Measurements from ENCODE around the gene GALNT14. TPM values are rescaled to one million over a fixed set of nuclear protein-coding genes. Genes with fewer than 3 reads are reported as not detected.

The GALNT14 gene
- total RNA-seq, 1 donor from 2014 or later, result 54.6 TPM

GRCh38 chr2:31027549-31027948 lies 110.7 kb downstream of the GALNT14 start:
- no peaks in the 10 kb centered on the region for H3K36me3 ChIP-seq (ENCODE audit: control insufficient read depth, insufficient read depth, low read length)
- H3K27me3 ChIP-seq (ENCODE audit: control insufficient read depth, insufficient read depth, low read length), result no peaks in the 10 kb centered on the region
- H3K4me3 ChIP-seq (ENCODE audit: low read depth, low read length), result no peak overlapping the region
- no peak for DNase-seq (ENCODE audit: low read depth)
- no peak for TF ChIP-seq CTCF (IDR thresholded peaks at IDR 0.05; ENCODE audit: insufficient read depth, low read length, poor library complexity, severe bottlenecking)

- TF ChIP-seq CTCF (IDR thresholded peaks at IDR 0.05; ENCODE audit: insufficient read depth, low read length, poor library complexity, severe bottlenecking), result no peak
- H3K4me3 ChIP-seq (ENCODE audit: low read depth, low read length), result no peak overlapping the region
- no peaks in the 10 kb centered on the region for H3K27me3 ChIP-seq (ENCODE audit: control insufficient read depth, insufficient read depth, low read length)
- H3K36me3 ChIP-seq (ENCODE audit: control insufficient read depth, insufficient read depth, low read length), result no peaks in the 10 kb centered on the region
- no peak for DNase-seq (ENCODE audit: low read depth)
These were observed 114.7 kb downstream of the GALNT14 start for GRCh38 chr2:31023541-31023940.

GRCh38 chr2:31020713-31021112 lies 117.5 kb downstream of the GALNT14 start:
- DNase-seq (ENCODE audit: low read depth), result no peak
- no peaks in the 10 kb centered on the region for H3K36me3 ChIP-seq (ENCODE audit: control insufficient read depth, insufficient read depth, low read length)
- no peak overlapping the region for H3K4me3 ChIP-seq (ENCODE audit: low read depth, low read length)
- H3K27me3 ChIP-seq (ENCODE audit: control insufficient read depth, insufficient read depth, low read length), result no peaks in the 10 kb centered on the region
- no peak for TF ChIP-seq CTCF (IDR thresholded peaks at IDR 0.05; ENCODE audit: insufficient read depth, low read length, poor library complexity, severe bottlenecking)

- TF ChIP-seq CTCF (IDR thresholded peaks at IDR 0.05; ENCODE audit: insufficient read depth, low read length, poor library complexity, severe bottlenecking), result no peak
- H3K4me3 ChIP-seq (ENCODE audit: low read depth, low read length), result no peak overlapping the region
- no peaks in the 10 kb centered on the region for H3K36me3 ChIP-seq (ENCODE audit: control insufficient read depth, insufficient read depth, low read length)
- no peak for DNase-seq (ENCODE audit: low read depth)
- no peaks in the 10 kb centered on the region for H3K27me3 ChIP-seq (ENCODE audit: control insufficient read depth, insufficient read depth, low read length)
These were observed 120.0 kb downstream of the GALNT14 start for GRCh38 chr2:31018280-31018679.

GRCh38 chr2:31016648-31017047 lies 121.6 kb downstream of the GALNT14 start:
- no peak for DNase-seq (ENCODE audit: low read depth)
- Histone ChIP-seq H3K4me3 (ENCODE audit: low read depth, low read length) (no peak overlapping the region), H3K27me3 (ENCODE audit: control insufficient read depth, insufficient read depth, low read length) (no peaks in the 10 kb centered on the region), H3K36me3 (ENCODE audit: control insufficient read depth, insufficient read depth, low read length) (no peaks in the 10 kb centered on the region)
- TF ChIP-seq CTCF (IDR thresholded peaks at IDR 0.05; ENCODE audit: insufficient read depth, low read length, poor library complexity, severe bottlenecking), result no peak

GRCh38 chr2:31014516-31014915 lies 123.7 kb downstream of the GALNT14 start:
- H3K36me3 ChIP-seq (ENCODE audit: control insufficient read depth, insufficient read depth, low read length), result no peaks in the 10 kb centered on the region
- H3K27me3 ChIP-seq (ENCODE audit: control insufficient read depth, insufficient read depth, low read length), result no peaks in the 10 kb centered on the region
- no peak for TF ChIP-seq CTCF (IDR thresholded peaks at IDR 0.05; ENCODE audit: insufficient read depth, low read length, poor library complexity, severe bottlenecking)
- H3K4me3 ChIP-seq (ENCODE audit: low read depth, low read length), result no peak overlapping the region
- DNase-seq (ENCODE audit: low read depth), result no peak

Data from kidney epithelial cell (primary cell).